ENCODE measurements around the gene UGT1A8. TPM values are rescaled to one million over a fixed set of nuclear protein-coding genes. Genes with fewer than 3 reads are reported as not detected.

Gene UGT1A8
- total RNA-seq, 4 donors from 2014 or later, result 1.1 to 15.1 (median 9.4) TPM

- H3K27ac ChIP-seq, result no peak overlapping the region
- WGBS, 2 donors (ENCODE audit: low coverage in 1 of 2), result 75 to 86% methylated on average over 4 to 5 of the region's 5 CpGs
- TF ChIP-seq POLR2AphosphoS5 (IDR thresholded peaks at IDR 0.05), result no peak
- no peak for TF ChIP-seq POLR2A (IDR thresholded peaks at IDR 0.05)
- no peak for TF ChIP-seq EP300 (IDR thresholded peaks at IDR 0.05; ENCODE audit: low read depth)
- TF ChIP-seq CTCF (IDR thresholded peaks at IDR 0.05), result no peak
- H3K9me3 ChIP-seq, result no peaks in the 10 kb centered on the region
- no peaks in the 10 kb centered on the region for H3K36me3 ChIP-seq
- in situ Hi-C loops (cut with MboI; ENCODE audit: low pct_ligation_motif_present in 1 of 4, low pct_unique_long_range_greater_than_20kb in 1 of 4, low sequenced_read_pairs in 3 of 4) (no loop called here), intact Hi-C loops (cut with DNase I; ENCODE audit: low total_unique reads) (no loop called here)
- no peaks in the 10 kb centered on the region for H3K27me3 ChIP-seq
- no peaks in the 10 kb centered on the region for H3K4me1 ChIP-seq
- no peak for DNase-seq
- no peak overlapping the region for H3K4me3 ChIP-seq
These were observed 155.2 kb downstream of the UGT1A8 start for GRCh38 chr2:233772583-233772982.

- DNase-seq, result no peak
- no peak overlapping the region for H3K27ac ChIP-seq
- no peaks in the 10 kb centered on the region for H3K36me3 ChIP-seq
- TF ChIP-seq POLR2A (IDR thresholded peaks at IDR 0.05), result no peak
- TF ChIP-seq POLR2AphosphoS5 (IDR thresholded peaks at IDR 0.05), result no peak
- no peak for TF ChIP-seq EP300 (IDR thresholded peaks at IDR 0.05; ENCODE audit: low read depth)
- TF ChIP-seq CTCF (IDR thresholded peaks at IDR 0.05), result no peak
- in situ Hi-C loops (cut with MboI; ENCODE audit: low pct_ligation_motif_present in 1 of 4, low pct_unique_long_range_greater_than_20kb in 1 of 4, low sequenced_read_pairs in 3 of 4), result no loop called here
- no peaks in the 10 kb centered on the region for H3K4me1 ChIP-seq
- intact Hi-C loops (cut with DNase I; ENCODE audit: low total_unique reads), result no loop called here
- H3K4me3 ChIP-seq, result no peak overlapping the region
- 93 to 97% methylated on average over 4 to 5 of the region's 5 CpGs for WGBS, 2 donors (ENCODE audit: low coverage in 1 of 2)
- no peaks in the 10 kb centered on the region for H3K9me3 ChIP-seq
- no peaks in the 10 kb centered on the region for H3K27me3 ChIP-seq
These were observed 156.4 kb downstream of the UGT1A8 start for GRCh38 chr2:233773854-233774253.

GRCh38 chr2:233775414-233775813 lies 158.0 kb downstream of the UGT1A8 start:
- in situ Hi-C loops (cut with MboI; ENCODE audit: low pct_ligation_motif_present in 1 of 4, low pct_unique_long_range_greater_than_20kb in 1 of 4, low sequenced_read_pairs in 3 of 4) (no loop called here), intact Hi-C loops (cut with DNase I; ENCODE audit: low total_unique reads) (no loop called here)
- H3K4me1 ChIP-seq, result no peaks in the 10 kb centered on the region
- WGBS, 2 donors (ENCODE audit: low coverage in 1 of 2), result 95 to 100% methylated on average over 2 to 6 of the region's 6 CpGs
- no peak for DNase-seq
- H3K9me3 ChIP-seq, result no peaks in the 10 kb centered on the region
- TF ChIP-seq EP300 (IDR thresholded peaks at IDR 0.05; ENCODE audit: low read depth), result no peak
- no peak for TF ChIP-seq CTCF (IDR thresholded peaks at IDR 0.05)
- TF ChIP-seq POLR2A (IDR thresholded peaks at IDR 0.05), result no peak
- no peak for TF ChIP-seq POLR2AphosphoS5 (IDR thresholded peaks at IDR 0.05)
- H3K27ac ChIP-seq, result no peak overlapping the region
- no peaks in the 10 kb centered on the region for H3K27me3 ChIP-seq
- H3K4me3 ChIP-seq, result no peak overlapping the region
- H3K36me3 ChIP-seq, result no peaks in the 10 kb centered on the region

- Histone ChIP-seq H3K36me3 (no peaks in the 10 kb centered on the region), H3K27ac (no peak within 1 kb of the TSS), H3K9me3 (no peaks in the 10 kb centered on the region), H3K27me3 (no peaks in the 10 kb centered on the region), H3K4me1 (no peaks in the 10 kb centered on the region), H3K4me3 (no peak within 1 kb of the TSS)
- no peak for DNase-seq
- in situ Hi-C loops (cut with MboI; ENCODE audit: low pct_ligation_motif_present in 1 of 4, low pct_unique_long_range_greater_than_20kb in 1 of 4, low sequenced_read_pairs in 3 of 4), result no loop called here
- intact Hi-C loops (cut with DNase I; ENCODE audit: low total_unique reads), result no loop called here
- WGBS, 2 donors (ENCODE audit: low coverage in 1 of 2), result 89% methylated on average over 2 of the region's 2 CpGs; no CpG with 5 or more reads in 1 of the 2 donors
- TF ChIP-seq POLR2A (IDR thresholded peaks at IDR 0.05), result no peak
- no peak for TF ChIP-seq POLR2AphosphoS5 (IDR thresholded peaks at IDR 0.05)
- no peak for TF ChIP-seq EP300 (IDR thresholded peaks at IDR 0.05; ENCODE audit: low read depth)
These were observed 160.6 kb downstream of the UGT1A8 start, which contains the start of gene MROH2A for GRCh38 chr2:233778030-233778429. Gene MROH2A (plus strand): TSS chr2:233778330. CDS start chr2:233779359, 1,029 bp downstream.

- H3K4me3 ChIP-seq, result no peak overlapping the region
- in situ Hi-C loops (cut with MboI; ENCODE audit: low pct_ligation_motif_present in 1 of 4, low pct_unique_long_range_greater_than_20kb in 1 of 4, low sequenced_read_pairs in 3 of 4), result no loop called here
- no peaks in the 10 kb centered on the region for H3K9me3 ChIP-seq
- no peak for DNase-seq
- TF ChIP-seq POLR2A (IDR thresholded peaks at IDR 0.05) (no peak), POLR2AphosphoS5 (IDR thresholded peaks at IDR 0.05) (no peak), EP300 (IDR thresholded peaks at IDR 0.05; ENCODE audit: low read depth) (no peak), CTCF (IDR thresholded peaks at IDR 0.05) (no peak)
- H3K4me1 ChIP-seq, result no peaks in the 10 kb centered on the region
- WGBS, 2 donors (ENCODE audit: low coverage in 1 of 2), result 91% methylated on average over 4 of the region's 4 CpGs; no CpG with 5 or more reads in 1 of the 2 donors
- H3K27me3 ChIP-seq, result peaks cover 2% of the 10 kb centered on the region
- intact Hi-C loops (cut with DNase I; ENCODE audit: low total_unique reads), result no loop called here
- no peak overlapping the region for H3K27ac ChIP-seq
- no peaks in the 10 kb centered on the region for H3K36me3 ChIP-seq
These were observed 162.3 kb downstream of the UGT1A8 start for GRCh38 chr2:233779722-233780121.
